Activated CD4-positive, alpha-beta T cell treated with anti-CD3 and anti-CD28 coated beads for 36 hours (primary cell): ENCODE measurements around the gene XYLT2. TPM values are rescaled to one million over a fixed set of nuclear protein-coding genes. Genes with fewer than 3 reads are reported as not detected.

Experiments used
- ATAC-seq: fragments of 200-7000 bp; cut with Tn5 transposase; one replicate; pipeline ENCODE4 v1.10.0; 2021; ENCODE audit warnings: mild to moderate bottlenecking, moderate library complexity
- CTCF ChIA-PET: fragments of 350-600 bp; sonication (Branson Sonifier 250); formaldehyde crosslinking; loops from one replicate; lab custom pipeline; 2021; ENCODE audit warnings: antibody characterized with exemption; lab: Charles Lee
- POLR2A ChIA-PET: fragments of 350-600 bp; sonication (Branson Sonifier 250); formaldehyde crosslinking; loops from one replicate; lab custom pipeline; 2021; ENCODE audit warnings: antibody characterized with exemption, inconsistent platforms; lab: Charles Lee
- DNase-seq: peaks from one replicate; pipeline ENCODE4 v3.0.0-alpha.2; 2020
- H3K27ac Mint-ChIP-seq: one replicate; pipeline ENCODE4 v1.8.0; 2021; ENCODE audit warnings: mixed read lengths
- H3K27me3 Mint-ChIP-seq: one replicate; pipeline ENCODE4 v1.8.0; 2021; ENCODE audit warnings: mixed read lengths
- H3K36me3 Mint-ChIP-seq: one replicate; pipeline ENCODE4 v1.8.0; 2021; ENCODE audit warnings: low read depth, mixed read lengths
- H3K4me1 Mint-ChIP-seq: one replicate; pipeline ENCODE4 v1.8.0; 2021; ENCODE audit warnings: mixed read lengths
- H3K4me3 Mint-ChIP-seq: one replicate; pipeline ENCODE4 v1.8.0; 2021; ENCODE audit warnings: mild to moderate bottlenecking, moderate library complexity, mixed read lengths
- H3K9me3 Mint-ChIP-seq: one replicate; pipeline ENCODE4 v1.8.0; 2021; ENCODE audit warnings: low read depth, mixed read lengths
- intact Hi-C, 2 experiments: fragments of 100-400 bp; cut with DNase I in 1 of 2; cut with micrococcal nuclease in 1 of 2; formaldehyde crosslinking; loops; one replicate each; pipeline versions ENCODE4 v1.14.2 to v1.15.1; 2022 to 2024; cut with DNase I, micrococcal nuclease
- total RNA-seq, 2 experiments: library from RNA; stranded (reverse); gene quantifications; one replicate each; pipeline ENCODE4 v1.2.3, GENCODE V29; 2021

XYLT2 gene
- total RNA-seq, 2 experiments from 2014 or later = 29.8 to 30.4 TPM

DNA sequence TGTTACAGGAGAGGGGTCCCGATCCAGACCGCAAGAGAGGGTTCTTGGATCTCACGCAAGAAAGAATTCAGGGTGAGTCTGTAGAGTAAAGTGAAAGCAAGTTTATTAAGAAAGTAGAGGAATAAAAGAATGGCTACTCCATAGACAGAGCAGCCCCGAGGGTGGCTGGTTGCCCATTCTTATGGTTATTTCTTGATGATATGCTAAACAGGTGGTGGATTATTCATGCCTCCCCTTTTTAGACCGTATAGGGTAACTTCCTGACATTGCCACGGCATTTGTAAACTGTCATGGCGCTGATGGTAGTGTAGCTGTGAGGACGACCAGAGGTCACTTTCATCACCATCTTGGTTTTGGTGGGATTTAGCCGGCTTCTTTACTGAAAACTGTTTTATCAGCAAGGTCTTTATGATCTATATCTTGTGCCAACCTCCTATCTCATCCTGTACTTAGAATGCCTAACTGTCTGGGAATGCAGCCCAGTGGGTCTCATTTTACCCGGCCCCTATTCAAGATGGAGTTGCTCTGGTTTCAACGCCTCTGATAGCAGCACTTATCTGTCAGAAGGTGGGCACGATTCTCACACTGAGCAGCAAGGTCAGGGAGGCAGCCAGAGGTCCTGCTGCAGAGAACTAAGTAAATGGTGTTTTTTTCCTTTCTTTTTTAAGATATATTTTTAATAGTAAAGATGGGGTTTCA, 26.5 kb upstream of the XYLT2 start:
- Mint-ChIP-seq H3K9me3 (no peaks in the 10 kb centered on the region), H3K36me3 (no peaks in the 10 kb centered on the region), H3K4me1 (no peaks in the 10 kb centered on the region), H3K27ac (no peak overlapping the region), H3K27me3 (no peaks in the 10 kb centered on the region), H3K4me3 (no peak overlapping the region)
- ChIA-PET POLR2A (no interaction called here), CTCF (interaction anchor here (1.3 kb wide), 1 partner anchor 10 kb away, joined by 5 read pairs; no protein-coding TSS in a partner anchor)
- ATAC-seq = no peak
- intact Hi-C loops = loop anchor here in 1 of 2 experiments (2.0 kb wide), 1 partner anchor 21 kb away; no protein-coding TSS in a partner anchor
- DNase-seq = no peak

DNA sequence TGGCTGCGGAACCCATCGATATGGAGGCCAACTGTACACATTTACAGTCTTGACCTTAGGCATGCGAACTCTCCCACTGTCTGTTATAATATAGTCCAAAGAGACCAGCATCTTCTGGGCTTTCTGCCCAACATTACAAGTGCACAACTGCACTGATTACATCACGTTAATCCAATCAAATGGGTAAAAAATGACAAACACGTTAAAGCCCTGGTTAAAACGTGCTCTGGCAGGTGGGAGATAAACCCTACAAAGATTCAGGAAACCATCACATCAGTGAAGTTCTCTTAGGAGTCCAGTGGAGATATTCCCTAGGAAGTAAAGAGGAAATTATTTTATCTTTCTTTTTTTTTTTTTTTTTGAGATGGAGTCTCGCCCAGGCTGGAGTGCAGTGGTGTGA, 23.7 kb upstream of the XYLT2 start:
- intact Hi-C loops = no loop called here
- ChIA-PET CTCF (interaction anchor here (1.8 kb wide), 1 partner anchor 122 kb away, joined by 7 read pairs; no protein-coding TSS in a partner anchor), POLR2A (no interaction called here)
- no peak for ATAC-seq
- DNase-seq = no peak
- Mint-ChIP-seq H3K27me3 (no peaks in the 10 kb centered on the region), H3K9me3 (no peaks in the 10 kb centered on the region), H3K4me3 (no peak overlapping the region), H3K4me1 (peaks cover 5% of the 10 kb centered on the region), H3K27ac (no peak overlapping the region), H3K36me3 (no peaks in the 10 kb centered on the region)

DNA sequence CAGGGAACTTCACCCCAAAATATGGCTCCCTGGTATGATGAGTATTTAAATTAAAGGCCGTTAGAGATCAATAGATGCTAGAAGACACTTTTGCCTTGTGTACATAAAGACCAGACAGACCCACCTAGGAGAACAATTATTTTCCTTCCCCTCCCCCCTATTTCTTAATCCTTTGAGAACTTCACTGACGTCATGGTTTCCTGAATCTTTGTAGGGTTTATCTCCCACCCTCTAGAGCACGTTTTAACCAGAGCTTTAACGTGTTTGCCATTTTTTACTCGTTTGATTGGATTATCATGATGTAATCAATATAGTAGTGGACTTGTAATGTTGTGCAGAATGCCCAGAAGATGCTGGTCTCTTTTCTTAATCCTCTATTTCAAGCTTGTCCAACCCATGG, 22.9 kb upstream of the XYLT2 start:
- no peak for DNase-seq
- Mint-ChIP-seq H3K9me3 (no peaks in the 10 kb centered on the region), H3K4me1 (peaks cover 5% of the 10 kb centered on the region), H3K27me3 (no peaks in the 10 kb centered on the region), H3K27ac (peak overlapping the region; percentile 22), H3K4me3 (no peak overlapping the region), H3K36me3 (no peaks in the 10 kb centered on the region)
- POLR2A ChIA-PET = no interaction called here
- CTCF ChIA-PET = interaction anchor here (1.8 kb wide), 1 partner anchor 123 kb away, joined by 7 read pairs; no protein-coding TSS in a partner anchor
- intact Hi-C loops = no loop called here
- no peak for ATAC-seq

DNA sequence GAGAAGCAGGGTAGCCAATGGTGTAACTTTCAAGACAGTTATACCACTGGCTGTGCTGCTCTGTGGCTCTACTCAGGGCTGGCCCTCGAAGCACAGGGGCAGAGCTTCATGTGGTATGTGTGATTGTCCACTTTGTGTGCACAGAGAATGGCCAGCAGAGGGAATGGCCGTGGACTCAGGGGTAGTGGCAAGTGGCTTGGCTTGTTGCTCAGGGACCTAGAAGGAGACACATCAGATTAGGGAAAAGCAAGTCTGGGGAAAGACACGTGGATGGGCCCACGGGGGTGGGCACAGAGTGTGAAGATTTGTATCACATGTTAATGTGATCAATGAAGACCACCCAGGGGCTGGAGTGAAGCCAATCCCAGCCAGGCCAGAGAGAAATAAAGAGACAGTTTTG, 20.0 kb upstream of the XYLT2 start:
- intact Hi-C loops = loop anchor here (2.0 kb wide), 1 partner anchor 15 kb away; no protein-coding TSS in a partner anchor
- ATAC-seq = no peak
- H3K36me3 Mint-ChIP-seq = no peaks in the 10 kb centered on the region
- peaks cover 3% of the 10 kb centered on the region for H3K27me3 Mint-ChIP-seq
- POLR2A ChIA-PET = no interaction called here
- no peaks in the 10 kb centered on the region for H3K9me3 Mint-ChIP-seq
- no peak for DNase-seq
- no peak overlapping the region for H3K4me3 Mint-ChIP-seq
- CTCF ChIA-PET = no interaction called here
- peaks cover 5% of the 10 kb centered on the region for H3K4me1 Mint-ChIP-seq
- H3K27ac Mint-ChIP-seq = no peak overlapping the region

DNA sequence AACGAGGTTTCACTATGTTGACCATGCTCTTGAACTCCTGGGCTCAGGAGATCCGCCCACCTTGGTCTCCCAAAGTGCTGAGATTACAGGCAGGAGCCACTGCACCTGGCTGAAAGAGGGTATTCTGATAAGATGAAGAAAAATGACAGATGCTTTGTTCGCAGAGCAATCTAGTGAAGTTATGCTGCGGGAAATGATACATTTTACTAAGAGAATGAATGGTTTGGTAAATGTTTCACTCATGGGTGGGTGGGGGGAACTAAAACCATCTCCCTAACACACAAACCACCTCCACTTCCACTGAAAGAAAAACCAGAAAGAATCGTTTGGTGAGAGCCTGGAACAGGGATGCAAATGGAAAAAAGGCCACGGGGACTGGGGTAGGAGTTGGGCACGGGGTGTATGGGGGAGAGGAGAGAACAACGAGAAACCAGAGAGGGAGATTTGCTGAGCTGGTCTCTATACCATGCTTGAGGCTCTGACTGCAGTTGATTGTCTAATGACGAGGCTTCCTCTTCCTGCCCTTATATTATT, 19.0 kb upstream of the XYLT2 start:
- peak; percentile 52 for ATAC-seq
- CTCF ChIA-PET = no interaction called here

DNA sequence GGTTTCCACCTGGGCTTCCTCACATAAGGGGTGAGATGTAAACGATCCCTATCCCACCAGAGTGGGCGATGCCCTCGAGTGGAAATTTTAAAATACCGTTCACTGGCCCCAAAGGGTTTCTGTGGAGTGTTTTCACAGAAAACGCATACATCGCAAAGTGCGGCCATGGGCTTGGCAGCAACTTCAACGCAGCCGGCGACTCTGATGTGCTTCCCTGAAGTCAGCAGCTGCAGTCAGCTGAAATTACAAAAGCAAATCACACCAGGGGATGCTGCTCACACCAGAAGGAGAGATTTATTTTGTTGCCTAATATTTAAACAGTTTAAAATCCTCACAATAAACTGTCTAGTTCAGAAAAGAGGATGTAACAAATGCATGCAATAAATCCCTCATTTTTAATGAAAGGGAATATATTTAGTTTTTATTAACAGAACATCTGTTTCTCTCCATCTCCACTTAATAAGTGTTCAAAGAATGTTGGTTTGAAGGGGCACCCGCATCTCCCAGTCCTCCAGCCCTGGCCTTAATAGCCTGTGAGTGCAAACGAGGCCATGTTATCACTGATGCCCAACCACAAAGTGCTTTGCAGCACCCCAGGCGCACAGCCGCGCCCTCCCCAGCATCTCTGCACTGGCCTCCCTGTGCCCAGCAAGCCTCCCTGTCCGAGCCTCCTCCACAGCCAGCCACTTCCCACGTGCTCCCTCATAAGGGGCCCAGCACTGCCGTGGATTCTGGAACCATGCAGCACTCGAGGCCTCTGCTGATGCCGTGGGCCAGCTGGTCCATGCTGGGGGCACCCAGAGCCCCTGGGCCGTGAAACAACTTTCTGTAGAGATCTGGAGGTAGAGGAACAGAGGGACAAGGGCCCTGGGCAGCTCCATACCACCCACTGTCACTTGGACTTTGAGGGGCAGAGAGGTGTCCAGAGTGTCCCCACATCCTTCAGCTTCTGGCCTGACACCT, 17.3 kb upstream of the XYLT2 start:
- ChIA-PET CTCF (interaction anchor here (1.0 kb wide), 1 partner anchor 33 kb away, joined by 3 read pairs; no protein-coding TSS in a partner anchor), POLR2A (no interaction called here)
- Mint-ChIP-seq H3K4me3 (no peak overlapping the region), H3K4me1 (peaks cover 8% of the 10 kb centered on the region), H3K27me3 (peaks cover 3% of the 10 kb centered on the region), H3K27ac (no peak overlapping the region), H3K9me3 (no peaks in the 10 kb centered on the region), H3K36me3 (no peaks in the 10 kb centered on the region)
- no peak for ATAC-seq
- no peak for DNase-seq
- intact Hi-C loops = no loop called here

More for the DNA sequence above, 19.0 kb upstream of the XYLT2 start:
- Mint-ChIP-seq H3K36me3 (no peaks in the 10 kb centered on the region), H3K27ac (peak overlapping the region; percentile 27), H3K4me3 (no peak overlapping the region), H3K9me3 (no peaks in the 10 kb centered on the region), H3K27me3 (peaks cover 3% of the 10 kb centered on the region), H3K4me1 (peaks cover 5% of the 10 kb centered on the region)
- intact Hi-C loops = loop anchor here (2.0 kb wide), 1 partner anchor 16 kb away; no protein-coding TSS in a partner anchor
- POLR2A ChIA-PET = no interaction called here
- no peak for DNase-seq

DNA sequence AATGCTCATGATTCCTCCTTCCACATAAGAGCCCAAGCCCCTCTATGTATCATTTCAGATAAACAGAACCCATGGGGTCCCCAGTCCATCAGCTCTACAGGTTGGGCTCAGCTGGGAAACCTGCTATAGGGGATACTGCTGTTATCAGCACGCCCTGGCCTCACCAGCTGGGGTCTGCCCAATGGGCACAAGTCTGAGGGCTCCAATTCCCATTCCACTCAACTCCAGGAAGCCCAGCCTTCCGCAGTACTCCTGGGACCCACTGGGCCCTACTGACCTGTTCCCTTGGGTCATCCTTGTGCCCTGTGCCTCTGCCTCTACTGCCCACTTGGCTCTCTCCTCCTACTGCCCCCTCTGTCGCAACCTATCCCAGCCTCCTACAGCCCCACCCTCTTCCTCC, 16.2 kb upstream of the XYLT2 start:
- intact Hi-C loops = no loop called here
- Mint-ChIP-seq H3K4me1 (peaks cover 15% of the 10 kb centered on the region), H3K36me3 (no peaks in the 10 kb centered on the region), H3K27ac (no peak overlapping the region), H3K9me3 (no peaks in the 10 kb centered on the region), H3K27me3 (peaks cover 5% of the 10 kb centered on the region), H3K4me3 (no peak overlapping the region)
- ATAC-seq = no peak
- CTCF ChIA-PET = interaction anchor here (0.7 to 1.0 kb wide), 2 partner anchors 32 to 36 kb away, joined by 3 to 4 read pairs; no protein-coding TSS in a partner anchor
- no peak for DNase-seq
- POLR2A ChIA-PET = no interaction called here

DNA sequence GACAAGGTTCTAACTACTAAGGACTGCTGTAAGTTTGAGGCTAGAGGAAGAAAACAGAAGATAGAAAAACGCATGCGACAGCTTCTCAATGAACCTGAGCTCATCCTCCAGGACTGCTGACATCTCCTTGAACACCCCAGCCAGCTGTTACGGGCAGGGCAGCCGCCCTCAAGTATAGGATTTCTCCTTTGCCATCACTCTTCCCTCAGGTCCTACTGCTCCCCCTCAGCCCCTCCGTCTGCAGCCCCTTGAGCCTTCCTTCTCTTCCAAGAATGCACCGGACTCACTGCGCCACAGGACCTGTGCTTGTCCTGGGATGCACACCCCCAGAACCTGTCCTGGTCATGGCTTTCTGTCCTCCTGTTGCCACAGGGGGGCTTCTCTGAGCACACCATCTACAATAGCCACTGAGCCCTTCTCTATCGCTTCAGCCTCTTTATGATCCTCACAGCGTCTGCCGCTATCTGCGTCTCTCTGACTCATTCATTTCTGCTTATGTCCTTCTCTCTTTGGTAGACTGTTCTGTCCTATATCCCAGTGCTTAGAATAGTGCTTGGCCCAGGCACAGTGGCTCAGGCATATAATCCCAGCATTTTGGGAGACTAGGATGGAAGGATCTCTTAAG, 15.7 kb upstream of the XYLT2 start:
- no peak for ATAC-seq
- Mint-ChIP-seq H3K36me3 (no peaks in the 10 kb centered on the region), H3K4me3 (no peak overlapping the region), H3K27ac (no peak overlapping the region), H3K27me3 (peaks cover 5% of the 10 kb centered on the region), H3K4me1 (peaks cover 15% of the 10 kb centered on the region), H3K9me3 (no peaks in the 10 kb centered on the region)
- DNase-seq = no peak
- POLR2A ChIA-PET = interaction anchor here (0.5 kb wide), 1 partner anchor 20 kb away, joined by 3 read pairs; no protein-coding TSS in a partner anchor
- intact Hi-C loops = no loop called here
- CTCF ChIA-PET = interaction anchor here (0.6 to 1.3 kb wide), 4 partner anchors 18 to 276 kb away, joined by 3 to 5 read pairs (median 4); no protein-coding TSS in a partner anchor

DNA sequence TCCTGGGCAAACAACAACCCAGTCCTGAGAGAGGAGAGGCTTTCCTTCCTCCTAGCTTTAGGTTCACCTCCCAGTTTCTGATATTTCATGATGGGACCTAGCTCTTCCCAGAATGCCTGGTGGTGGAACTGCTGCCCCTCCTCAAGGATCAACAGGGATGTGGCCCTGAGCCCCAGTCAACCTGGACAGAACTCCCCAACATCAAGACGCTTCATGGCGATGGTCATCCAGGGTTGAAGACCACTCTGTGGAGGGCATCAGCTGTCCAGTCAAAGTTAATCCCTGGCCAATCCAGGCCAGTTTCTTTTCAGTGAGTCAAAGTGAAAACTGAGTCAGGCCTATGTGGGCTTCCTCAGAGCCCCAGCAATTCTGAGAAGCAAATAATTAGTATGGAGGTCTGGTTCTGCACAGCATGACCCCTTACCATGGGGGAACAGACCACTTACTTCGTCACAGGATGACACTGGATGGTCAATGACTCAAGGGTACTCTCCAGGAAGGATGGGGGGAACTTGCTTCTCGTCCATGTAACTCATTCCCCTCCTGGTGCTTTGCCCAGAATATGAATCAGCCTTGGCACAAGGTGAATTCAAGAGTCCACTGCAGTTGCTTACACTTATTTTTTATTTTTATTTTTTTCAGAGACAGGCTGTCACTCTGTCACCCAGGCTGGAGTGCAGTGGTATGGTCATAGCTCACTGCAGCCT, 14.7 kb upstream of the XYLT2 start:
- H3K36me3 Mint-ChIP-seq = no peaks in the 10 kb centered on the region
- intact Hi-C loops = no loop called here
- ATAC-seq (peak; percentile 62), DNase-seq (no peak)
- ChIA-PET CTCF (interaction anchor here (0.6 to 1.8 kb wide), 6 partner anchors 13 to 275 kb away, joined by 3 to 5 read pairs (median 4); no protein-coding TSS in a partner anchor), POLR2A (no interaction called here)
- H3K4me3 Mint-ChIP-seq = no peak overlapping the region
- H3K9me3 Mint-ChIP-seq = no peaks in the 10 kb centered on the region
- H3K4me1 Mint-ChIP-seq = peaks cover 15% of the 10 kb centered on the region
- H3K27ac Mint-ChIP-seq = peak overlapping the region; percentile 42
- peaks cover 5% of the 10 kb centered on the region for H3K27me3 Mint-ChIP-seq

DNA sequence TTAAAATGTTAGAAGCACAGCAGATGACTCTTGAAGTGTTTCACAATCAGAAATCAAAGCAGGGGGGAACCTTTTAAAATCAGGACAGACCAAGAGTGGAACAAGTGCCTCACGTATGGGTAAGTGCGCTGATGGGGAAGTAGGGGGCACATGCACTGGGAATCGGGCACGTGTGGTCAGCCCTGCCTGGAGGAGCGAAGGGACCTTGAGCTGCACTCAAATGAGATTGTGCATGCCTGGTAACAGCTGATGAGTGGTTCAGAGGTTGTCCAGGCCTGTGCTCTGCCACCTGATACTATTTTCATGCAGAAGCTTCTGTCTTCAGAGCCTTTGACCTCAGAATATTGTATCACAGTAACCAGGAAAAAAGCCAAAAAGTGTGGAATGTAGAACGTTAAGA, 13.7 kb upstream of the XYLT2 start:
- ATAC-seq (no peak), DNase-seq (no peak)
- no peaks in the 10 kb centered on the region for H3K36me3 Mint-ChIP-seq
- peaks cover 5% of the 10 kb centered on the region for H3K27me3 Mint-ChIP-seq
- intact Hi-C loops = no loop called here
- H3K4me3 Mint-ChIP-seq = no peak overlapping the region
- no peaks in the 10 kb centered on the region for H3K9me3 Mint-ChIP-seq
- no peak overlapping the region for H3K27ac Mint-ChIP-seq
- H3K4me1 Mint-ChIP-seq = peaks cover 10% of the 10 kb centered on the region
- ChIA-PET POLR2A (interaction anchor here (0.7 kb wide), 1 partner anchor 37 kb away, joined by 6 read pairs; no protein-coding TSS in a partner anchor), CTCF (interaction anchor here (1.4 to 1.8 kb wide), 3 partner anchors 14 to 41 kb away, joined by 3 to 4 read pairs (median 3); no protein-coding TSS in a partner anchor)
